Gastroesophageal sphincter (tissue), 4 donors: Measurements from ENCODE around the gene PSMB9. TPM values are rescaled to one million over a fixed set of nuclear protein-coding genes. Genes with fewer than 3 reads are reported as not detected.

Experiments used
- ATAC-seq: fragments of 150-250 bp; one replicate; pipeline ENCODE4 v1.9.1; 2016; ENCODE audit warnings: mild to moderate bottlenecking, moderate library complexity
- H3K27ac ChIP-seq, 4 donors: fragments of 200-600 bp; sonication (generic) in 3 of 4; 1 replicate in 3 of 4; 2 replicates in 1 of 4; pipeline ENCODE4 v1.5.1; 2016 to 2019
- H3K27me3 ChIP-seq: fragments of 200-600 bp; sonication (generic); one replicate; pipeline ENCODE4 v1.5.1; 2019
- H3K36me3 ChIP-seq, 2 donors: fragments of 200-600 bp; sonication (generic); one replicate each; pipeline ENCODE4 v1.5.1; 2019; ENCODE audit warnings: control low read depth in 1 of 2
- H3K4me1 ChIP-seq, 3 donors: fragments of 200-600 bp; sonication (generic); 1 replicate in 2 of 3; 2 replicates in 1 of 3; pipeline ENCODE4 v1.5.1; 2016 to 2019; ENCODE audit warnings: control low read depth in 2 of 3
- H3K4me3 ChIP-seq, 2 donors: fragments of 200-600 bp; sonication (generic); one replicate each; pipeline ENCODE4 v1.5.1; 2019; ENCODE audit warnings: mild to moderate bottlenecking in 1 of 2, moderate library complexity in 1 of 2
- H3K9me3 ChIP-seq, 3 donors: fragments of 200-600 bp; sonication (generic); one replicate each; pipeline ENCODE4 v1.5.1; 2017 to 2019; ENCODE audit warnings: control low read depth in 2 of 3
- EP300 ChIP-seq: sonication (generic); formaldehyde crosslinking; IDR thresholded peaks from one replicate; pipeline ENCODE4 v1.6.1; 2017; ENCODE audit warnings: antibody characterized with exemption, mild to moderate bottlenecking
- POLR2A ChIP-seq, 2 donors: fragments of 450-650 bp; IDR thresholded peaks; one replicate each; pipeline ENCODE4 v1.6.1; 2017; ENCODE audit warnings: antibody characterized with exemption in 2 of 2, mild to moderate bottlenecking in 2 of 2, moderate library complexity in 1 of 2
- POLR2AphosphoS5 ChIP-seq: sonication (generic); formaldehyde crosslinking; IDR thresholded peaks from one replicate; pipeline ENCODE4 v1.6.1; 2017; ENCODE audit warnings: antibody characterized with exemption
- WGBS, 2 donors: methylation state at CpG; one replicate each; pipeline ENCODE4 v1.1.5; 2018; ENCODE audit warnings: low coverage in 1 of 2; 5-methylcytosine and 5-hydroxymethylcytosine counted together
- small RNA-seq, 4 donors: library from RNA; depleted of rRNA; stranded (forward); fragments of <200 nt; gene quantifications; one replicate each; pipeline ENCODE3, GENCODE V24; 2016
- total RNA-seq, 4 donors: library from RNA; depleted of rRNA; stranded (reverse); fragments of >200 nt; gene quantifications; one replicate each; pipeline ENCODE4 v1.1.0, GENCODE V29; 2016
- TF ChIP-seq, protein P1 (sequence below), 4 experiments: fragments of 200-600 bp in 2 of 4; fragments of 450-650 bp in 2 of 4; sonication (generic) in 1 of 4; IDR thresholded peaks; one replicate each; pipeline ENCODE4 v1.5.1; 2017 to 2019; ENCODE audit warnings: antibody characterized with exemption in 4 of 4, mild to moderate bottlenecking in 2 of 4, moderate library complexity in 2 of 4

The PSMB9 gene
- total RNA-seq, 4 donors from 2014 or later, result 12.9 to 19.7 (median 15.8) TPM

DNA sequence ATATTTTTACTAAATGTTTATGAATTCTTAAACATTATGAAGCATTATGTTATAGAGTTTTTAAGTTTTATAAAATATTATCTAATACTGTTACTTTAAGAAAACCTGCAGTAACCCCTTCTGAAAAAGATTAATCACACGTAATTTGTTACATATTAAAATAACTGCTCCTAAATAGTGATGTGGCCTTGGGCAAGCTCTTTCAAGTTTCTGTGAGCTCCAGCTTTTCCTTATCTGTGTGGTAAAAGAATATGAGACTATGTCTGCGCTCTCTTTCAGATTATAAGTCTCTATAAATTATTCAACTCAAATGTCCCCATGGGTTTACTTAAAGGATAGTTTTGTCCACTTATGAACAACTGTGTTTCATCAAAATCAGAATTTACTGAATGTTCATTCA, 54.9 kb downstream of the PSMB9 start:
- Histone ChIP-seq H3K4me1 (no peaks in the 10 kb centered on the region), H3K27me3 (peaks cover 26% of the 10 kb centered on the region), H3K4me3 (no peak overlapping the region), H3K27ac (no peak overlapping the region), H3K36me3 (no peaks in the 10 kb centered on the region), H3K9me3 (no peaks in the 10 kb centered on the region)
- TF ChIP-seq POLR2AphosphoS5, result no peak
- no peak for TF ChIP-seq EP300
- no peak for TF ChIP-seq POLR2A (IDR thresholded peaks at IDR 0.05)
- TF ChIP-seq, protein P1, sequence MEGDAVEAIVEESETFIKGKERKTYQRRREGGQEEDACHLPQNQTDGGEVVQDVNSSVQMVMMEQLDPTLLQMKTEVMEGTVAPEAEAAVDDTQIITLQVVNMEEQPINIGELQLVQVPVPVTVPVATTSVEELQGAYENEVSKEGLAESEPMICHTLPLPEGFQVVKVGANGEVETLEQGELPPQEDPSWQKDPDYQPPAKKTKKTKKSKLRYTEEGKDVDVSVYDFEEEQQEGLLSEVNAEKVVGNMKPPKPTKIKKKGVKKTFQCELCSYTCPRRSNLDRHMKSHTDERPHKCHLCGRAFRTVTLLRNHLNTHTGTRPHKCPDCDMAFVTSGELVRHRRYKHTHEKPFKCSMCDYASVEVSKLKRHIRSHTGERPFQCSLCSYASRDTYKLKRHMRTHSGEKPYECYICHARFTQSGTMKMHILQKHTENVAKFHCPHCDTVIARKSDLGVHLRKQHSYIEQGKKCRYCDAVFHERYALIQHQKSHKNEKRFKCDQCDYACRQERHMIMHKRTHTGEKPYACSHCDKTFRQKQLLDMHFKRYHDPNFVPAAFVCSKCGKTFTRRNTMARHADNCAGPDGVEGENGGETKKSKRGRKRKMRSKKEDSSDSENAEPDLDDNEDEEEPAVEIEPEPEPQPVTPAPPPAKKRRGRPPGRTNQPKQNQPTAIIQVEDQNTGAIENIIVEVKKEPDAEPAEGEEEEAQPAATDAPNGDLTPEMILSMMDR (IDR thresholded peaks at IDR 0.05), result no peak
- 77 to 81% methylated on average over 2 of the region's 2 CpGs for WGBS, 2 donors
- ATAC-seq, result no peak

Small RNA genes within 50 kb of the gene (small RNA-seq; reads per million reads assigned to genes)
- gene HLA-Z, result 0 reads per million in 4 donors

Other genes with a start within 250 kb of the PSMB9 start
- 1 to 10 TPM in 3 of 4 donors, not detected in 1; 1.7 to 7.8 (median 4.3) TPM for gene HLA-DQA1, start 216.8 kb upstream of the PSMB9 start, total RNA-seq
- 1 to 10 TPM in 3 of 4 donors, under 1 TPM in 1; 0.16 to 5.8 (median 1.4) TPM for gene HLA-DQB1, start 187.5 kb upstream of the PSMB9 start, total RNA-seq
- gene HLA-DQA2, start 112.8 kb upstream of the PSMB9 start, total RNA-seq, result 1 to 10 TPM in 1 of 4 donors, under 1 TPM in 1, not detected in 2; 0.40 to 1.8 TPM
- gene HLA-DQB2, start 90.7 kb upstream of the PSMB9 start, total RNA-seq, result 1 to 10 TPM in 1 of 4 donors, under 1 TPM in 1, not detected in 2; 0.54 to 1.1 TPM
- under 1 TPM in 2 of 4 donors, not detected in 2; 0.37 to 0.40 TPM for gene HLA-DOB, start 37.2 kb upstream of the PSMB9 start, total RNA-seq
- gene TAP2, start 15.5 kb upstream of the PSMB9 start, total RNA-seq, result 10 to 100 TPM in 3 of 4 donors, 1 to 10 TPM in 1; 6.9 to 16.0 (median 11.1) TPM
- gene PSMB8, start 10.1 kb upstream of the PSMB9 start, total RNA-seq, result 10 to 100 TPM; 20.2 to 49.9 (median 36.7) TPM
- gene TAP1, start 488 bp upstream of the PSMB9 start, total RNA-seq, result 10 to 100 TPM; 24.6 to 41.8 (median 26.5) TPM
- gene HLA-DMB, start 86.8 kb downstream of the PSMB9 start, total RNA-seq, result 10 to 100 TPM in 2 of 4 donors, 1 to 10 TPM in 2; 7.3 to 26.0 (median 11.6) TPM
- 10 to 100 TPM in 2 of 4 donors, 1 to 10 TPM in 2; 5.8 to 43.8 (median 15.8) TPM for gene HLA-DMA, start 98.9 kb downstream of the PSMB9 start, total RNA-seq
- gene BRD2, start 114.4 kb downstream of the PSMB9 start, total RNA-seq, result 100 to 1,000 TPM; 107 to 154 (median 124) TPM
- gene HLA-DOA, start 155.4 kb downstream of the PSMB9 start, total RNA-seq, result 1 to 10 TPM; 1.1 to 4.4 (median 1.8) TPM
- gene HLA-DPA1, start 219.5 kb downstream of the PSMB9 start, total RNA-seq, result 100 to 1,000 TPM in 1 of 4 donors, 10 to 100 TPM in 3; 20.2 to 125 (median 45.4) TPM
- gene HLA-DPB1, start 221.8 kb downstream of the PSMB9 start, total RNA-seq, result 10 to 100 TPM; 32.1 to 86.3 (median 66.9) TPM